Muscle layer of colon (tissue), 2 donors: ENCODE results near the gene RNF130.
A peak's percentile ranks its signal among the peaks of the same experiment; 100 is the strongest.

Experiments used
- H3K27ac ChIP-seq: one replicate; pipeline ENCODE4 v1.7.0; 2013; ENCODE audit warnings: low read depth, mild to moderate bottlenecking, low read length, moderate library complexity
- H3K27me3 ChIP-seq, 2 donors: one replicate each; pipeline ENCODE4 v1.7.0; 2013; ENCODE audit warnings: low read length in 2 of 2, mild to moderate bottlenecking in 2 of 2; ENCODE audit not compliant: insufficient read depth in 2 of 2, control insufficient read depth in 1 of 2
- H3K36me3 ChIP-seq: one replicate; pipeline ENCODE4 v1.7.0; 2013; ENCODE audit warnings: mild to moderate bottlenecking, low read length; ENCODE audit not compliant: insufficient read depth
- H3K4me1 ChIP-seq: one replicate; pipeline ENCODE4 v1.7.0; 2013; ENCODE audit warnings: mild to moderate bottlenecking, low read length; ENCODE audit not compliant: insufficient read depth
- H3K4me3 ChIP-seq, 2 donors: one replicate each; pipeline ENCODE4 v1.7.0; 2013; ENCODE audit warnings: low read length in 2 of 2, low read depth in 1 of 2, mild to moderate bottlenecking in 1 of 2, moderate library complexity in 1 of 2
- H3K9ac ChIP-seq: one replicate; pipeline ENCODE4 v1.7.0; 2013; ENCODE audit warnings: low read length
- H3K9me3 ChIP-seq: one replicate; pipeline ENCODE4 v1.7.0; 2013; ENCODE audit warnings: mild to moderate bottlenecking, low read length
- donor health status: abdominal sarcoma.
- donor health status: Adenocarcinoma of cecum.

RNF130 gene

DNA sequence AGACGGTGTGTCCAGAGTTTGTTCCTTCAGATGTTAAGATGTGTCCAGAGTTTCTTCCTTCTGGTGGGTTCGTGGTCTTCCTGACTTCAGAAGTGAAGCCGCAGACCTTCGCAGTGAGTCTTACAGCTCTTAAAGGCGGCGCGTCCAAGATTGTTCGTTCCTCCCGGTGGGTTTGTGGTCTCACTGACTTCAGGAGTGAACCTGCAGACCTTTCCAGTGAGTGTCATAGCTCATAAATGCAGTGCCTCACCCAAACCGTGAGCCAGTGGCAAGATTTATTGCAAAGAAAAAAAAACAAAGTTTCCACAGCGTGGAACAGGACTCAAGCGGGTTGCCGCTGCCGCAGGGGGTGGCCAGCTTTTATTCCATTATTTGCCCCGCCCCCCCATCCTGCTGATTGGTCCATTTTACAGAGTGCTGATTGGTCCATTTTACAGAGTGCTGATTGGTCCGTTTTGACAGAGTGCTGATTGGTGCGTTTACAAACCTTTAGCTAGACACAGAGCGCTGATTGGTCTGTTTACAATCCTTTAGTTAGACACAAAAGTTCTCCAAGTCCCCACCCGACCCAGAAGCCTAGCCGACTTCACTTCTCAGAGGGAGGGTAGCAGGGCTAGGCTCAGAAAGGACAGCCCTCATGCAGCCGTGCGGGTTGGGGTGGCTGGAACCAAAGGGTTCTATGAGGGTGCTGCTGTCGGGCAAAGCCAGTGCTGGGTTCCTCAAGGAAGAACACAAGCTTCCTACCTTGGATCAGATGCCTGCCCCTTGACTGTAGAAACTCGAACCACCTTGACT is 9.1 kb upstream of the RNF130 start:
- Histone ChIP-seq H3K36me3 (no peaks in the 10 kb centered on the region), H3K4me3 (no peak overlapping the region), H3K9me3 (no peaks in the 10 kb centered on the region), H3K27me3 (no peaks in the 10 kb centered on the region), H3K4me1 (no peaks in the 10 kb centered on the region), H3K9ac (no peak overlapping the region), H3K27ac (no peak overlapping the region)

- H3K4me1 ChIP-seq, result no peaks in the 10 kb centered on the region
- no peaks in the 10 kb centered on the region for H3K27me3 ChIP-seq
- no peaks in the 10 kb centered on the region for H3K36me3 ChIP-seq
- H3K4me3 ChIP-seq, result no peak overlapping the region
- no peaks in the 10 kb centered on the region for H3K9me3 ChIP-seq
- no peak overlapping the region for H3K27ac ChIP-seq
- no peak overlapping the region for H3K9ac ChIP-seq
Observed at GRCh38 chr5:180079702-180080466, 8.3 kb upstream of the RNF130 start.

GRCh38 chr5:180078348-180078747 is 6.8 kb upstream of the RNF130 start:
- H3K27ac ChIP-seq, result no peak overlapping the region
- H3K9me3 ChIP-seq, result no peaks in the 10 kb centered on the region
- no peaks in the 10 kb centered on the region for H3K36me3 ChIP-seq
- no peaks in the 10 kb centered on the region for H3K4me1 ChIP-seq
- H3K4me3 ChIP-seq, result no peak overlapping the region
- no peak overlapping the region for H3K9ac ChIP-seq
- H3K27me3 ChIP-seq, result no peaks in the 10 kb centered on the region

- Histone ChIP-seq H3K4me3 (no peak overlapping the region), H3K27ac (no peak overlapping the region)
Observed at GRCh38 chr5:180077594-180078284, 6.2 kb upstream of the RNF130 start.

DNA sequence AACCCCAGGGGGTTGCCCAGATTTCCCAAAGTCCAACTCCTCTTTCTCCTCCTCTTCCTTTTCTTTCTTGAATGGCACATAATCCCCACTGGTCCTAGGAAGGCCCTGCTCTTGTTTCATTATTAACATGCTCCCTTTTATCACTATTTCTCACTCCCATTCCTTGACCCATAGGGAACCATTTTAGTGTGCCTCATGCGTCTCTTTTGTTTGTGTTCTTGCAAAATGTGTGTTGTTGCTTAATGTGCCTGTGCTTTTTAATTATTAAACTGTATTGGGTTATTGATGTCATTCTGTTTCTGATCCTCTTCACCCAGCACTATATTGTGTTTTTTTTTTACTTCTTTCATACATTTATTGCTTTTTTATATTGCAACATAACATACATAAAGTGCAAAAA is 4.1 kb upstream of the RNF130 start:
- Histone ChIP-seq H3K36me3 (no peaks in the 10 kb centered on the region), H3K4me1 (peaks cover 3% of the 10 kb centered on the region), H3K9me3 (no peaks in the 10 kb centered on the region), H3K27me3 (no peaks in the 10 kb centered on the region), H3K27ac (no peak overlapping the region), H3K9ac (no peak overlapping the region), H3K4me3 (no peak overlapping the region)

More at GRCh38 chr5:180077594-180078284, 6.2 kb upstream of the RNF130 start:
- no peaks in the 10 kb centered on the region for H3K9me3 ChIP-seq
- H3K9ac ChIP-seq, result no peak overlapping the region
- H3K36me3 ChIP-seq, result no peaks in the 10 kb centered on the region
- no peaks in the 10 kb centered on the region for H3K27me3 ChIP-seq
- H3K4me1 ChIP-seq, result no peaks in the 10 kb centered on the region

GRCh38 chr5:180074462-180074861 is 2.9 kb upstream of the RNF130 start:
- H3K36me3 ChIP-seq, result no peaks in the 10 kb centered on the region
- no peak overlapping the region for H3K27ac ChIP-seq
- peaks cover 12% of the 10 kb centered on the region for H3K4me1 ChIP-seq
- H3K9ac ChIP-seq, result no peak overlapping the region
- H3K27me3 ChIP-seq, result no peaks in the 10 kb centered on the region
- no peaks in the 10 kb centered on the region for H3K9me3 ChIP-seq
- no peak overlapping the region for H3K4me3 ChIP-seq

GRCh38 chr5:180072556-180072955 is 997 bp upstream of the RNF130 start:
- Histone ChIP-seq H3K4me3 (no peak overlapping the region), H3K36me3 (no peaks in the 10 kb centered on the region), H3K27ac (no peak overlapping the region), H3K9ac (no peak overlapping the region), H3K4me1 (peaks cover 27% of the 10 kb centered on the region), H3K27me3 (no peaks in the 10 kb centered on the region), H3K9me3 (no peaks in the 10 kb centered on the region)

GRCh38 chr5:180072256-180072548 is 643 bp upstream of the RNF130 start:
- H3K36me3 ChIP-seq, result no peaks in the 10 kb centered on the region
- no peak overlapping the region for H3K4me3 ChIP-seq
- no peak overlapping the region for H3K9ac ChIP-seq
- no peaks in the 10 kb centered on the region for H3K9me3 ChIP-seq
- peaks cover 28% of the 10 kb centered on the region for H3K4me1 ChIP-seq
- H3K27me3 ChIP-seq, result no peaks in the 10 kb centered on the region
- H3K27ac ChIP-seq, result peak overlapping the region; percentile 4

DNA sequence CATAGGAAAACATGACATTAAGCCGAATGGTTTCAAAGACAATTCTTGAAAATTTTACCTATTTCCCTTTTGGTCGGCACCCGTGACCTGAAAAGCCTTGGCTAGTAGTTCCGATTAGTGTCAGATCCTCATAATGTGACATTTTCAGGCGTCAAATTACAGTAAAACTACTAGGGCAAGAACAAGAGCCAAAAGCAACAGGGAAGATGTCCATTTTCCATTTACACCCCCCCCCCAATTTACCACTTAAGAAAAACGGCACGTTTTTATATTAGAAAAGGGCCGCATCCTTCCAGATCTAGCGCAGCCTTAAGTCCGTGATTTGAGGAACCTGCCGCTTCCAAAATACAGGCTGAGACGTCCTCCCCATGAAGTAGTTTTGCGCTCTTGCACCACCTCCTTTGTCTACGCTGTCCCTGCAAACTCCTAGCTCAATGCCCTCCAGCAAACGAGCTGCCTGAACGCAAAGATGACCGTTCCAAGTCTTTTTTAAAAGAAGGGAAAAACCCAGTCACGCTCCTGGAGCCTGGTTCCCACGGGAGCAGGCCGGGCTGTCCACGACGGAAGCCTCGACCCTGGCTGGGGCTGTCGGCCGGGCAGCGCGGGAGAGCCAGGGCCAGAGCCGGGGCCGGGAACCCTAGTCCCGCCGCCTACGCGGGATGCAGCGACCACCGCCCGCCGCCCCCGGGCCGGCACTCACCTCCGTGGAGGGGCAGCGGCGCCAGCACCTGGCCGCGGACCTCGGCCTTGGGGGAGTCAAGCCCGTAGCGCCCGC is 616 bp downstream of the RNF130 start:
- peak overlapping the region; percentile 21 for H3K9ac ChIP-seq
- H3K4me3 ChIP-seq, result peak overlapping the region; percentile 51 to 81
- H3K27ac ChIP-seq, result peak overlapping the region; percentile 77

DNA sequence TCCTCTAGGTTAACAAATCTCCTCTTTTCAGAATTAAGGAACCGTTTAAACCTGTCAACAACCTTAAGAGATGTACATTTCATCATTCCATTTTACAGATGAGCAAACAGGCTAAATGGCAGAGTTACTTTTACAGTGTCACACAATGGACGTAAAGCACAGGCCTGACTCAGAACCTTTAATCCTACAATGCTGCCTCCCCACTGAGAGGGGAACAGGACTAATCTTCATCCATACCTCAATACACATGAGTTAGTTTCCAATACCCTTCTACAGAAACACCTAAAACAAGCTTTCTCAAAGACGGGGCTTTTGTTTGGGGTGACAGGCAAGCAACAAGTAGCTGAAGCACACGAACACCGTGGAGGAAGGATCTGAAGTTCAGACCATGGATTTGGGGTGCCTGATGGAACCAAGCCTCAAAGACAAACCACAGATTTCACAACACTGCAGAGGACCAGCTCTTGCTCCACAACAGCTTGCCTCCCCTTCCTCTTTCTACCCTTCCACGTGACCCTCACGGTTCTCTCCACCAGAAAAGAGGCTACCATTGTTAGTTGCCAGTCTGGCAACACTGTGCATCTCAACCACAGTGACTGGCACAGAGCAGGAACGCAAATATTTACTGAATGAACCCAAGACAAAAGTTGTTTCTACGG is 1.8 kb downstream of the RNF130 start:
- Histone ChIP-seq H3K36me3 (no peaks in the 10 kb centered on the region), H3K9ac (no peak overlapping the region), H3K27ac (no peak overlapping the region), H3K27me3 (no peaks in the 10 kb centered on the region), H3K9me3 (no peaks in the 10 kb centered on the region), H3K4me1 (peaks cover 28% of the 10 kb centered on the region), H3K4me3 (peak overlapping the region; percentile 51 to 81)

More for the DNA sequence above, 616 bp downstream of the RNF130 start:
- no peaks in the 10 kb centered on the region for H3K27me3 ChIP-seq
- no peaks in the 10 kb centered on the region for H3K36me3 ChIP-seq
- peaks cover 28% of the 10 kb centered on the region for H3K4me1 ChIP-seq
- H3K9me3 ChIP-seq, result no peaks in the 10 kb centered on the region
